HEK293 (cell line): ENCODE measurements around the gene ERBB2.

Source experiments
- FEZF1 ChIP-seq: fragments of 450-650 bp; formaldehyde crosslinking; IDR thresholded peaks from 2 replicates; pipeline ENCODE4 v1.5.1; 2016; ENCODE audit warnings: missing biosample characterization, missing genetic modification characterization
- ZNF311 ChIP-seq: fragments of 450-650 bp; formaldehyde crosslinking; IDR thresholded peaks from 2 replicates; pipeline ENCODE4 v1.5.1; 2017; ENCODE audit warnings: missing biosample characterization, missing genetic modification characterization, borderline replicate concordance
- TF ChIP-seq, protein P1 (sequence below): fragments of 450-650 bp; formaldehyde crosslinking; IDR thresholded peaks from 2 replicates; pipeline ENCODE4 v1.5.1; 2016; ENCODE audit warnings: missing biosample characterization, missing genetic modification characterization

DNA sequence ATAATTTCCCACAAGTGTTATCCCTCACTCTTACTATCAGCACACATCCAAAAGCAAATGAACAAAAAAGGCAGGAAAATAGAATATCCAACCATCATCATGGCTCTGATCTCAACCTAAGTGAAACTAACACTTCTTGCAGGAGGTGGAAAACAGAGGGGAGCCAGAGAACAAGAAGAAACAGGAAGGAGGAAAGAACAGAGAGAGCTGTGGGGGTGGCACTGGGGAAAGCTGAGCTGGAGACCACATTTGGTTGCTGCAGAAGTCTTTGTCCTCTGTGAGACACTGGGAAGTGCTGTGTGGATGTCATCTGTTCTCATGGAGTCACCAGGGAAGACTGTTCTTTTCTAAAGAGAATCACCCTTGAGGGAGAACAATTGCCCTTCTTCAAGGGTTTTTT, 72.6 kb downstream of the ERBB2 start:
- no peak for TF ChIP-seq FEZF1 (tag by site-specific recombination)
- TF ChIP-seq, protein P1, sequence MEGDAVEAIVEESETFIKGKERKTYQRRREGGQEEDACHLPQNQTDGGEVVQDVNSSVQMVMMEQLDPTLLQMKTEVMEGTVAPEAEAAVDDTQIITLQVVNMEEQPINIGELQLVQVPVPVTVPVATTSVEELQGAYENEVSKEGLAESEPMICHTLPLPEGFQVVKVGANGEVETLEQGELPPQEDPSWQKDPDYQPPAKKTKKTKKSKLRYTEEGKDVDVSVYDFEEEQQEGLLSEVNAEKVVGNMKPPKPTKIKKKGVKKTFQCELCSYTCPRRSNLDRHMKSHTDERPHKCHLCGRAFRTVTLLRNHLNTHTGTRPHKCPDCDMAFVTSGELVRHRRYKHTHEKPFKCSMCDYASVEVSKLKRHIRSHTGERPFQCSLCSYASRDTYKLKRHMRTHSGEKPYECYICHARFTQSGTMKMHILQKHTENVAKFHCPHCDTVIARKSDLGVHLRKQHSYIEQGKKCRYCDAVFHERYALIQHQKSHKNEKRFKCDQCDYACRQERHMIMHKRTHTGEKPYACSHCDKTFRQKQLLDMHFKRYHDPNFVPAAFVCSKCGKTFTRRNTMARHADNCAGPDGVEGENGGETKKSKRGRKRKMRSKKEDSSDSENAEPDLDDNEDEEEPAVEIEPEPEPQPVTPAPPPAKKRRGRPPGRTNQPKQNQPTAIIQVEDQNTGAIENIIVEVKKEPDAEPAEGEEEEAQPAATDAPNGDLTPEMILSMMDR, result no peak
- no peak for TF ChIP-seq ZNF311 (tag by site-specific recombination)
